IPS-20b (cell line): ENCODE results near the gene RBM3.

Experiments
- H3K27ac ChIP-seq: one replicate; pipeline ENCODE4 v1.5.1; 2013; ENCODE audit warnings: low read length
- H3K27me3 ChIP-seq: 2 replicates; pipeline ENCODE4 v1.6.1; 2013; ENCODE audit warnings: mild to moderate bottlenecking, low read length, inconsistent platforms; ENCODE audit not compliant: insufficient read depth
- H3K36me3 ChIP-seq: 2 replicates; pipeline ENCODE4 v1.6.1; 2013; ENCODE audit warnings: low read depth, mild to moderate bottlenecking, inconsistent platforms, low read length, moderate library complexity; ENCODE audit not compliant: insufficient read depth
- H3K4me1 ChIP-seq: 2 replicates; pipeline ENCODE4 v1.6.1; 2013; ENCODE audit warnings: mild to moderate bottlenecking, control low read depth, inconsistent platforms, low read length, moderate library complexity; ENCODE audit not compliant: insufficient read depth
- H3K4me3 ChIP-seq: 2 replicates; pipeline ENCODE4 v1.5.1; 2013; ENCODE audit warnings: mild to moderate bottlenecking, low read length, inconsistent platforms
- H3K9ac ChIP-seq: 2 replicates; pipeline ENCODE4 v1.6.1; 2013; ENCODE audit warnings: low read depth, mild to moderate bottlenecking, inconsistent platforms, low read length, moderate library complexity
- H3K9me3 ChIP-seq: 2 replicates; pipeline ENCODE4 v1.6.1; 2013; ENCODE audit warnings: mild to moderate bottlenecking, low read depth, low read length, inconsistent platforms; ENCODE audit not compliant: insufficient read depth

Gene RBM3

GRCh38 chrX:48580662-48581061, 6.4 kb downstream of the RBM3 start:
- Histone ChIP-seq H3K36me3 (peaks cover 44% of the 10 kb centered on the region), H3K9me3 (no peaks in the 10 kb centered on the region), H3K4me1 (peaks cover 5% of the 10 kb centered on the region; the same call in 1 of the 2 replicates), H3K9ac (no peak overlapping the region), H3K27me3 (no peaks in the 10 kb centered on the region), H3K27ac (no peak overlapping the region), H3K4me3 (no peak overlapping the region)

- Histone ChIP-seq H3K27me3 (no peaks in the 10 kb centered on the region), H3K27ac (no peak overlapping the region), H3K9me3 (no peaks in the 10 kb centered on the region), H3K4me1 (no peaks in the 10 kb centered on the region), H3K4me3 (no peak overlapping the region), H3K36me3 (peaks cover 4% of the 10 kb centered on the region; the same call in 1 of the 2 replicates), H3K9ac (no peak overlapping the region)
These were observed 10.4 kb downstream of the RBM3 start for GRCh38 chrX:48584698-48585097.

GRCh38 chrX:48589482-48590162, 15.3 kb downstream of the RBM3 start:
- Histone ChIP-seq H3K9ac (no peak overlapping the region), H3K27me3 (no peaks in the 10 kb centered on the region), H3K9me3 (no peaks in the 10 kb centered on the region), H3K27ac (no peak overlapping the region), H3K4me1 (no peaks in the 10 kb centered on the region), H3K36me3 (no peaks in the 10 kb centered on the region), H3K4me3 (no peak overlapping the region)

- Histone ChIP-seq H3K36me3 (no peaks in the 10 kb centered on the region), H3K9ac (no peak overlapping the region), H3K27ac (no peak overlapping the region)
These were observed 16.2 kb downstream of the RBM3 start for GRCh38 chrX:48590203-48591103.

GRCh38 chrX:48591255-48591791, 17.0 kb downstream of the RBM3 start:
- no peaks in the 10 kb centered on the region for H3K4me1 ChIP-seq
- no peaks in the 10 kb centered on the region for H3K36me3 ChIP-seq
- H3K27ac ChIP-seq = no peak overlapping the region
- H3K4me3 ChIP-seq = no peak overlapping the region
- no peak overlapping the region for H3K9ac ChIP-seq
- no peaks in the 10 kb centered on the region for H3K9me3 ChIP-seq
- no peaks in the 10 kb centered on the region for H3K27me3 ChIP-seq

More at GRCh38 chrX:48590203-48591103, 16.2 kb downstream of the RBM3 start:
- Histone ChIP-seq H3K9me3 (no peaks in the 10 kb centered on the region), H3K27me3 (no peaks in the 10 kb centered on the region), H3K4me1 (no peaks in the 10 kb centered on the region), H3K4me3 (no peak overlapping the region)

- no peaks in the 10 kb centered on the region for H3K36me3 ChIP-seq
- H3K9me3 ChIP-seq = no peaks in the 10 kb centered on the region
- H3K9ac ChIP-seq = no peak overlapping the region
- no peaks in the 10 kb centered on the region for H3K27me3 ChIP-seq
- H3K4me3 ChIP-seq = no peak overlapping the region
- H3K4me1 ChIP-seq = no peaks in the 10 kb centered on the region
- no peak overlapping the region for H3K27ac ChIP-seq
These were observed 18.7 kb downstream of the RBM3 start for GRCh38 chrX:48592971-48593370.

- Histone ChIP-seq H3K4me3 (no peak overlapping the region), H3K27me3 (no peaks in the 10 kb centered on the region), H3K27ac (no peak overlapping the region), H3K4me1 (no peaks in the 10 kb centered on the region; the same call in 1 of the 2 replicates), H3K9me3 (no peaks in the 10 kb centered on the region), H3K36me3 (peaks cover 11% of the 10 kb centered on the region; the same call in 1 of the 2 replicates), H3K9ac (no peak overlapping the region)
These were observed 21.6 kb downstream of the RBM3 start for GRCh38 chrX:48595929-48596328.

- Histone ChIP-seq H3K36me3 (peaks cover 11% of the 10 kb centered on the region; the same call in 1 of the 2 replicates), H3K4me3 (peak within 1 kb of the TSS; percentile 95), H3K9me3 (no peaks in the 10 kb centered on the region), H3K9ac (peak within 1 kb of the TSS; percentile 93), H3K27me3 (no peaks in the 10 kb centered on the region), H3K27ac (peak within 1 kb of the TSS; percentile 56), H3K4me1 (no peaks in the 10 kb centered on the region; the same call in 1 of the 2 replicates)
These were observed 23.3 kb downstream of the RBM3 start, which contains the start of gene WDR13 for GRCh38 chrX:48597353-48598264. TSS of gene WDR13 (plus strand) at chrX:48597492. CDS start at chrX:48597997, 505 bp downstream.

- no peaks in the 10 kb centered on the region for H3K27me3 ChIP-seq
- H3K27ac ChIP-seq = no peak overlapping the region
- no peaks in the 10 kb centered on the region for H3K9me3 ChIP-seq
- peak overlapping the region; percentile 16; the same call in 1 of the 2 replicates for H3K9ac ChIP-seq
- peaks cover 11% of the 10 kb centered on the region; the same call in 1 of the 2 replicates for H3K36me3 ChIP-seq
- H3K4me3 ChIP-seq = peak overlapping the region; percentile 95; the same call in 1 of the 2 replicates
- no peaks in the 10 kb centered on the region; the same call in 1 of the 2 replicates for H3K4me1 ChIP-seq
These were observed 24.3 kb downstream of the RBM3 start for GRCh38 chrX:48598614-48599013.

- Histone ChIP-seq H3K36me3 (peaks cover 11% of the 10 kb centered on the region; the same call in 1 of the 2 replicates), H3K4me3 (no peak overlapping the region), H3K4me1 (no peaks in the 10 kb centered on the region; the same call in 1 of the 2 replicates), H3K9me3 (no peaks in the 10 kb centered on the region), H3K27me3 (no peaks in the 10 kb centered on the region), H3K9ac (no peak overlapping the region), H3K27ac (no peak overlapping the region)
These were observed 25.1 kb downstream of the RBM3 start for GRCh38 chrX:48599341-48599740.

- H3K4me1 ChIP-seq = no peaks in the 10 kb centered on the region; the same call in 1 of the 2 replicates
- H3K27ac ChIP-seq = no peak overlapping the region
- peaks cover 11% of the 10 kb centered on the region; the same call in 1 of the 2 replicates for H3K36me3 ChIP-seq
- H3K4me3 ChIP-seq = no peak overlapping the region
- H3K9ac ChIP-seq = no peak overlapping the region
- H3K27me3 ChIP-seq = no peaks in the 10 kb centered on the region
- H3K9me3 ChIP-seq = no peaks in the 10 kb centered on the region
These were observed 25.9 kb downstream of the RBM3 start for GRCh38 chrX:48600226-48600625.
